Measurements from ENCODE around the gene LRRC75A.
A peak's percentile ranks its signal among the peaks of the same experiment; 100 is the strongest.
"Not testable (repeated sequence)": the region's sequence is repeated elsewhere in the genome, so short reads cannot be mapped to it uniquely, and the experiment has no call there.

LRRC75A gene, protein sequence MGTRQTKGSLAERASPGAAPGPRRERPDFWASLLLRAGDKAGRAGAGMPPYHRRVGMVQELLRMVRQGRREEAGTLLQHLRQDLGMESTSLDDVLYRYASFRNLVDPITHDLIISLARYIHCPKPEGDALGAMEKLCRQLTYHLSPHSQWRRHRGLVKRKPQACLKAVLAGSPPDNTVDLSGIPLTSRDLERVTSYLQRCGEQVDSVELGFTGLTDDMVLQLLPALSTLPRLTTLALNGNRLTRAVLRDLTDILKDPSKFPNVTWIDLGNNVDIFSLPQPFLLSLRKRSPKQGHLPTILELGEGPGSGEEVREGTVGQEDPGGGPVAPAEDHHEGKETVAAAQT

DNA sequence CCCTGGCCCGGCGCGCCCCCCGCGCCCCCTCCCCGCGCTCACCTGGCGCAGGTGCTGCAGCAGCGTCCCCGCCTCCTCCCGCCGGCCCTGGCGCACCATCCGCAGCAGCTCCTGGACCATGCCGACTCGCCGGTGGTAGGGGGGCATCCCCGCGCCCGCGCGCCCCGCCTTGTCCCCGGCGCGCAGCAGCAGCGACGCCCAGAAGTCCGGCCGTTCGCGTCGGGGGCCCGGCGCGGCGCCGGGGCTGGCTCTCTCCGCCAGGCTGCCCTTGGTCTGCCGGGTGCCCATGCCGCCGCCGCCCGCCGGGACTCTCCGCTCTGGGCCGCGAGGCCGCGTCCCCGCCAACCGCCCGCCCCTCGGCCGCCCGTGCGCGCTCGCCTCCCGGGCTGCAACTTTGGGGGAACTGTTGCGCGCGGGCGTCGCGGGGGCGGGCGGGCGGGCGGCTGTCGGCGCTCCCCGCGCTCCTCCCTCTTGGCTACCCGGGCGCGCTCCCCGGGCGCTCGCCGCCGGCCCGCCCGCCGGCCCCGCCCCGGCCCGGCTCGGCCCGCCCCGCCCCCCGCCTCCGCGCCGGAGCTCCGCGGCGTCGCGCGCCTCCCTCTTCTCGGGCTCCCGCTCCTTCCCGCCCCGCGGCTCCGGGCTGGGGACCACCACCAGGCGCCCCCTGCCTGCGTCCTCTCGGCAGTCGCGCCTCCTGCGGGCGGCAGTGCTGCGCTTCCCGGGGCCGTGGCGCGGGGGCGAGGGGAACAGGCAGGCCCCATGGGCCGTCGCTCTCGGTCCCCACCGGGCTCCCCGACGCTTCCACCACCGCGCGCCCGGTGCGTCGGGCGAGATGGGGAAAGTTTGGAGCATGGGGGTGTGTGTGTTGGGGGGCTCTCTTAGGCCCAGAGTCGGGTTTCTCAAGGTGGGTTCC, at the start of gene LRRC75A:
Gene LRRC75A (minus strand): TSS at position 491 of the 910 bp plus-strand sequence. CDS start 203 bp downstream, at position 288.
- peak; percentile 86 for ATAC-seq
- DNase-seq, result peak; percentile 69

- no peak for ATAC-seq
Measured at GRCh38 chr17:16537130-16537458, 45.1 kb upstream of the LRRC75A start.

DNA sequence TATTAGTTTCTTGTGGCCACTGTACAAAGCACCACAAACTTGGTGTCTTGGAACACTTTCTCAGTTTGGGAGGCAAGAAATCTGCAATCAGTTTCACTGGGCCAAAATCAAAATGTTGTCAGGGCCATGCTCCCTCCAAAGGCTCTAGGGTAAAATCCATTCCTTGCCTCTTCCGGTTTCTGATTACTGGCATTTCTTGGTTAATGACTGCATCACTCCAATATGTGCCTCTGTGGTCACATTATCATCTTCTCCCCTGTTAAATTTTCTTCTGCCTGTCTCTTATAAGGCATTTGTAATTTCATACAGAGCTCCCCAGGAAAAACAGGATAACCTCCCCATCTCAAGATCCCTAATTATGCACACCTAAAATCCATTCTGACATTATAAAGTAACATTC, 42.2 kb upstream of the LRRC75A start:
- ATAC-seq (no peak), DNase-seq (no peak)

More at GRCh38 chr17:16537130-16537458, 45.1 kb upstream of the LRRC75A start:
- DNase-seq, result no peak

DNA sequence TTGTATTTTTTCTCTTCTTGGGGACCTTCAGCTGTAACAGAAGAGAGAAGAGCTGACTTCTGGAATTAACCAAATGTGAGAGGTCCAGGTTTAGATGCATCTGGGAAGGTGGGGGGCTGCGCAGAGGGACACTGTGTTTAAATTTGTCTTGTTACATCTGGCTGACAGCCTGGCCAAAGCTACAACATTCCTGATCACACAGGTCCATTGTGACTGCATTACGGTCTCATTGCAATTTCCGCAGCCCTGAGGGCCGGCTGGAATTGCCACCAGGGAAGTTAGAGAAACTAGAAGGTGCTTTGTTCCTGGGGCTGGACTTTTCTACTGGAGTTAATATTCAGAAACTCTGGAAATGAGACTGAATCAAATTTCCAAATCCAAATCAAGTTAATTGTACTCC, 37.9 kb upstream of the LRRC75A start:
- DNase-seq, result no peak
- no peak for ATAC-seq

DNA sequence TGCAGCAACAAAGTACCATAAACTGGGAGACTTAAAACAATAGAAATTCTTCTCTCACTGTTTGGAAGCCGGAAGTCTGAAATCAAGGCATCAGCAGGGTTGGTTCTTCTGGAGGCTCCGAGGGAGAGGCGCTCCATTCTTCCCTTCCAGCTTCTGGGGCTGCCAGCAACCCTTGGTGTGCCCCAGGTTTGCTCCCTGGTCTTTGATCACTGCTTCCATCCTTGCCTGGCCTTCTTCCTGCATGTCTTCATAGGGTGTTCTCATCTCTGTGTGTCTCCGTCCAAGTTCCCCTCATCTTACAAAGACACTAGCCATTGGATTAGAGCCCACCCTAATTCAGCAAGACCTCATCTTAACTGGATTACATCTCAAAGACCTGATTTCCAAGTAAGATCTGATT, 35.3 kb upstream of the LRRC75A start:
- ATAC-seq, result no peak

DNA sequence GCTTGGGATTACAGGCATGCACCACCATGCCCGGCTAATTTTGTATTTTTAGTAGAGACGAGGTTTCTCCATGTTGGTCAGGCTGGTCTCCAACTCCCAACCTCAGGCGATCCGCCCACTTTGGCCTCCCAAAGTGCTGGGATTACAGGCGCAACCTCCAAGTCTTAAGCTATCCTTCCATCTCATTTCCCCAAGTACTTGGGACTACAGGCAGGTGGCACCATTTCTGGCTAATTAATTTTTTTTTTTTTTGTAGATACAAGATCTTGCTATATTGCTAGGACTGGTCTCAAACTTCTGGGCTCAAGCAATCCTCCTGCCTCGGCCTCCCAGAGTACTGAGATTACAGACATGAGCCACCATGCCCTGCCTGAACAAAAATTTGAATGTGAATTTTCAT, 33.6 kb upstream of the LRRC75A start:
- ATAC-seq, DNase-seq: not testable (repeated sequence)

More for the DNA sequence above, 35.3 kb upstream of the LRRC75A start:
- DNase-seq, result no peak

- DNase-seq (peak; percentile 62), ATAC-seq (peak; percentile 92)
Measured at GRCh38 chr17:16521070-16521727, 29.2 kb upstream of the LRRC75A start.

DNA sequence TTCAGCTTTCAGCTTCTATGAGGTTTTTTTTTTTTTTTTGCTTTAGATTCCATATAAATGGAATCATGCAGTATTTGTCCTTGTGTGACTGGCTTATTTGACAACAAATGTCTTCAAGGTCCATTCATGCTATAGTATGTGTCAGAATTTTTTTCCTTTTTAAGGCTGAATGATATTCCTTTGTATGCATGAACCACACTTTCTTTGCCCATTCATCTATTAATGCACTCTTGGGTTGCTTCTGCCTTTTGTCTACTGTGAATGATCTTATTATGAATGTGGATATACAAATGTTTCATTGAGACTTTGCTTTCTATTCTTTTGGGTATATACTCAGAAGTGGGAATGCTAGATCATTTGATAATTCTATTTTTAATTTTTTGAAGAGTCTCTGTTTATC, 27.0 kb upstream of the LRRC75A start:
- ATAC-seq (no peak), DNase-seq (no peak)

DNA sequence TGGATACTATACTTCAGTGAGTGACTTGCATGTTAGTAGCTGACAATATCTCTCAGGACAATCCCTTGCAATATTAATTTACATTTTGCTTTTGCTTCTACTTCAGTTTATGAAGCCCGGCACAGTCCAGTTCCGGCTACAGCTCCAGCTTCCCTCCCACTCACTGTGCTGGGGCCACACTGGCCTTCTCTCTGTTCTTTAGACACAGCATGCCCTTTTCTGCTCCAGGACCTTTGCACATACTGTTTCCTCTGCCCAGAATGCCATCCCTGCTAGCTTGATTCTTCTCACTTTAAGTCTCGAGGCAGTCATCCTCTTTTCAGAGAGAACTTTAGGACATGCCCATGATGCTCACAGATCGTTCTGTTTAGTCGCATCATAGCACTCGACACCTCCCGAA, 25.5 kb upstream of the LRRC75A start:
- DNase-seq (no peak), ATAC-seq (no peak)

DNA sequence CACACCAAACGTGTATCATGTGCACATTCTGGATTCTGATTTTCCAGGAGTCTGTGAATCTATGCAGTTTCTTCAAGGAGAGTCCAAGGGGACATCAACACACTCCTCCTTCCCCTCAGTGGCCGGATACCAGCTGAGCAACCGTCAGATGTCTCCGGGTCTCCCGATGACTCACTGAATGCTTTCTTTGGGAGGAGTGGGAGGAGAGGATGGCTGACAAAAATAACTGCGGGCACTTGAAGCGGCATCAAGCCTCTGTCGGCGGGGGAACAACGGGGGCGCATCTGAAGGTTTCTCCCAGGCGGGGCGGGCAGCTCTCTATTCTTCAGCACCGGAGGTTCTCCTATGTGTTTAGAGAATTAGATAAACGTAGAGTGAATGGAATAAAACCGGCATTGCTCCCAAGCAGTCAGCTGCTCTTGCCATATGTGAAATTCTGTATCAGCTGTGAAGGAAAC, 24.6 kb upstream of the LRRC75A start:
- no peak for ATAC-seq
- no peak for DNase-seq

- ATAC-seq, result no peak
- no peak for DNase-seq
Measured at GRCh38 chr17:16515933-16516332, 23.9 kb upstream of the LRRC75A start.

DNA sequence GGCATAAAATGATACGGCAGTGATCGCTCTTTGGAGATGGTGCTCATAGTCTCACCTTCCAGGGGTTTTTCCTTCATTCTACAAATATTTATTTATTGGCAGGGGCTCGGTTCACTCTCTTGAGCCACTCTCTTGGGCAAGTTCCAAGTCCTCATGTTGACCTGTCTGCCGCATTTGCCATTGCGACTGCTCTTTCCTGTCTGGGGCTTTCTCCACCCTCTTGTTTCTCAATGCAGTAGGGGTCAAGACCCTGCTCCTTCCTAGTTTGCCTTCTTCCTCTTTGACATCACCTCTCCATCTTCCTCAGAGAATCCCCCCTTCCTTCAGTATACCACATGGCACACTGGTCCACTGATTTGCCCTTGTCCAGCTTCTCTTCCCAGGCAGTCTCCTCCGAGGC, 21.9 kb upstream of the LRRC75A start:
- ATAC-seq, result no peak
- DNase-seq, result no peak

GRCh38 chr17:16512011-16512410, 20.0 kb upstream of the LRRC75A start:
- ATAC-seq, result no peak

DNA sequence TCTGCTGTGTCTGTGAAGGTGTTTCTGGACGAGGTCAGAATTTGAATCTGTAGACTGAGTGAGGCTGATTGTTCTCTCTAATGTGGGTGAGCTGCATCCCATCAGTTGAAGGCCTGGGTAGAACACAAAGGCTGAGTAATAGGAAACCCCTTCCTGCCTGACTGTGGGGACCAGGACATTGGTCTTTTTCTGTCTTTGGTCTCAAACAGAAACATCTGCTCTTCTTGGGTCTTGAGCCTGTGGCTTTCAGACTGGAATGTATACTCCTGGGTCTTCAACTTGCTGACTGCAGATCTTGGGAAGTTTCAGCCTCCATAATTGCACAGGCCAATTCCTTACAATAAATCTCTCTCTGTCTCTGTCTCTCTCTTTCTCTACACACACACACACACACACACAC, 19.6 kb upstream of the LRRC75A start:
- ATAC-seq, result no peak
- DNase-seq, result no peak

More at GRCh38 chr17:16512011-16512410, 20.0 kb upstream of the LRRC75A start:
- DNase-seq, result no peak

- DNase-seq (no peak), ATAC-seq (no peak)
Measured at GRCh38 chr17:16507918-16508533, 16.0 kb upstream of the LRRC75A start.

DNA sequence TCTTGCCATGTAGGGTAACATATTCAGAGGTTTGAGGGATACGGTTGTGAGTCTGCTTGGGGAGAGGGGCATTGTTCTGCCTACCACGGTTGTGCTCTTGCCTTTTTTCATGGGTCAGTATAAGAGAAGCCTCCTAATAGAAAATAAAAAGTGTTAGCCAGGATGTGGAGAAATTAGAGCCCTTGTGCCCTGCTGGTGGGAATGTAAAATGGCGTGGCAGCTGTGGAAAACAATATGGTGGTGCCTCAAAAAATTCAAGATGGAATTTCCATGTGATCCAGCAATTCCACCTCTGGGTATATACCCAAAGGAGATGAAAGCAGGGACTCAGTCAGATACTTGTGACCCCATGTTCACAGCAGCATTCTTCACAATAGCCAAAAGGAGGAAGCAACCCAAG, 14.2 kb upstream of the LRRC75A start:
- ATAC-seq (no peak), DNase-seq (no peak)

- no peak for ATAC-seq
Measured at GRCh38 chr17:16504984-16505383, 13.0 kb upstream of the LRRC75A start.

DNA sequence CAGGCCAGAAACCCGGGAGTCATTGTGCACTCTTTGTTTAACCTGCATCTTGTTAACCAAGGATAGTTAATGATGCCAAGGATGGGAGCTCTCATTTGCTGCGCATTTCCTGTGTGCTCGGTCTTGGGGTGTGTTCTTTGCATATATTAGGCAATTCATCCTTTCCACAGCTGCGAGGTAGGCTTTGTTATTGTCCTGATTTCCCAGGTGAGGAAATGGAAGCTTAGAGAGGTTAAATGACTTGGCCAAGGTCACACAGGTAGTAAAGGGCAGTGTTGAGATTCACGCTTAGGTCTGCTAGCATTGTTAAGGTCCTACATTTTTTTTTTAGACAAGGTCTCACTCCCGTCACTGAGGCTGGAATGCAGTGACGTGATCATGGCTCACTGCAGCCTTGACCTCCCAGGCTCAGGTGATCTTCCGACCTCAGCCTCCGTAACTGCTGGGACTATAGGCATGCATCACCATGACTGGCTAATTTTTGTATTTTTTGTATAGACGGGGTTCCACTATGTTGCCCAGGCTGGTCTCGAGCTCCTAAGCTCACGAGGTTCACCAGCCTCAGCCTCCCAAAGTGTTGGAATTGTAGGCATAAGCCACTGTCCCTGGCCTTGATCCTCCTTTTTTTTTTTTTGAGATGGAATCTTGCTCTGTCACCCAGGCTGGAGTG, 5.0 kb upstream of the LRRC75A start:
- ATAC-seq (no peak), DNase-seq (no peak)

More at GRCh38 chr17:16504984-16505383, 13.0 kb upstream of the LRRC75A start:
- no peak for DNase-seq

DNA sequence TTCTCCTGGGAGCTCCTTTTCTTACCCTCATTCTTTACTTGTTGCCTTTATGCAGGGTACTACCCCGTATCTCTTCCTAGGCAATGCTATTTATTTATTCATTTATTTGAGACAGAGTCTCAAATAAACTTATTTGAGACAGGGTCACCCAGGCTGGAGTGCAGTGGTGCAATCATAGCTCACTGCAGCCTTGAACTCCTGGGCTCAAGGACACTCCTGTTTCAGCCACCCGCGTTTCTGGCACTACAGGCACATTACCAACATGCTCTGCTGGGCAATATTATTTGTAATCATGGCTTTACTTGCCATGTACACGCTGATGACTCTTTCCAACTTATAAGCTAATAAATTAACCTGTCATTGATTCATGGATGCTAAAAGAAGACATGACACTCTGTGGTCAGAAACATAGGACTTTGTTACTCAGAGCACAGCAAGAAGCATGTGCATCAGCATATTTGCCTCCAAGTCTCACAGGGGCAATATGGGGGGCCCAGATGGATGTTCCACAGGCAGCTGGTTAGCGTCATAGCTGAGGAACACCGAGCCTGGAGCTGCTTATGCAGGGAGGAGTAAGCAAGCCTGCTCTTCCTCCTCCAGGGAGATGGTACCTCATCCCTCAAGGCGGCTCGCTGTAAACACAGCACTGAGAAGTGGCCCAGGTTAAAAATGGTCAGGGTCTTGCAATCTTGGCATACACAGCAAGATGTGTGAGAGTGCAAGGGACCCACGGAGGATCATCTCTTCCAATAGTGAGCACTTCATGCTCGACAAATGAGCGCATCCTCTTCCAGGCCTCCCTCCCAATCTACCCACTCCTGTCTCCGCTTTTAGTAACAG, 4.2 kb upstream of the LRRC75A start:
- no peak for ATAC-seq
- no peak for DNase-seq

- ATAC-seq (no peak), DNase-seq (no peak)
Measured at GRCh38 chr17:16495561-16495960, 3.6 kb upstream of the LRRC75A start.

DNA sequence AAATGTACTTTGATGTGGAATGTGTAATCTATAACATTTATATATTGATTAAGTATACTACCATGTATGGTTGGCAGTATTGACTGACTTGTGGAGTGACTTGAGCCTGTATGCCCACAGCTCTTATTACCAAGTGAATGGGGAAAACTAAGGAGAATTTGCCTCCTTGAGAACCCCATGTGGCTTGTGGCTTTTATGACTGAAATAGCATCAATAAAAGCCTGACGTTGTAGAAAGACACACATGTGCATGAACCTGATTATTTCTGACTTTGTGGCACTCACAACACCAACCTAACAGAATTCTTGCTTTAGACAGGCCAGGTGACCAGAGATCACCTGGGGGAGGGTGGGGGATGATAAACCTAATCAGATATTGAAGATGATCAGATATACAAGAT, 2.1 kb upstream of the LRRC75A start:
- no peak for ATAC-seq
- DNase-seq, result no peak

Measured in stimulated activated naive CD8-positive, alpha-beta T cell treated with anti-CD3 and anti-CD28 coated beads, Interleukin-15, Interleukin-2, amounts not matched to agents 100 U/mL and 50 U/mL, for 24 hours (primary cell).